ENCODE results near the gene WWOX. TPM values are rescaled to one million over a fixed set of nuclear protein-coding genes. Genes with fewer than 3 reads are reported as not detected.

WWOX gene
- polyA plus RNA-seq, 2 of the 4 experiments (the other 2 are of a cell fraction) = 16.0 to 17.2 TPM

DNA sequence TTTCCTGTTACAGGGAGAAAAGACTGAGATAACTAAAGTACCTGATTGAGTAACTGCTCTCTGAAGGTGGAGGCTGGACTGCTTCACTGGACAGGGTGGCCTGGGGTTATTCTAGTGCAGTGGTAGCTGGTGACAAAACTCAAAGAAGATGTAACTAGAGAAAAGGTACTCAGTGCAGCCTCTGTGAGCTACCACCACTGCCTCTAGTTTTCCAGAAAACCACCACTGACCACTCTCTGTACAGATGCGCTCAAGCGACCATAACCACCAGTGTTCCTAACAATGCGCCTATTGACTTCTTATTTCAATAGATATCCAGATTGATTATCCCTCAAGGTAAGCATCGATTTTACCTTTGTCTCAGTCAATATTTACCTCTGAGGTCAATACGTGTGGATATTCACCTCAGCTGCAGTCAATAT, 492.2 kb downstream of the WWOX start:
- FAIRE-seq = no peak
- 74% methylated on average over 5 of the region's 5 CpGs for WGBS (ENCODE audit: missing lambda C conversion rate)

GRCh38 chr16:78592111-78592510, 492.7 kb downstream of the WWOX start:
- DNase-seq (ENCODE audit: low read depth in 1 of 2, low spot score in 1 of 2) = no peak
- POLR2A ChIA-PET = no interaction called here
- H3K9me3 ChIP-seq = no peaks in the 10 kb centered on the region
- CTCF ChIA-PET = no interaction called here
- no peak overlapping the region for H3K27ac ChIP-seq
- WGBS (ENCODE audit: missing lambda C conversion rate) = 55% methylated on average over 3 of the region's 3 CpGs
- no peak overlapping the region for H3K4me3 ChIP-seq
- no peak for FAIRE-seq
- no peak for ATAC-seq
- H3K4me1 ChIP-seq = no peaks in the 10 kb centered on the region
- TF ChIP-seq ZNF302 (CRISPR knock-in tag; IDR thresholded peaks at IDR 0.05) (no peak), EP300 (IDR thresholded peaks at IDR 0.05) (no peak), CHD2 (IDR thresholded peaks at IDR 0.05; ENCODE audit: low read length, partially characterized antibody) (no peak), EHF (CRISPR knock-in tag; IDR thresholded peaks at IDR 0.05) (no peak), MAFK (IDR thresholded peaks at IDR 0.05; ENCODE audit: partially characterized antibody) (no peak), E2F6 (IDR thresholded peaks at IDR 0.05; ENCODE audit: borderline replicate concordance, low read depth) (no peak), MAX (IDR thresholded peaks at IDR 0.05) (no peak), RARB (CRISPR knock-in tag; IDR thresholded peaks at IDR 0.05) (no peak), BHLHE40 (IDR thresholded peaks at IDR 0.05; ENCODE audit: low read depth, low read length) (no peak), ESRRA (IDR thresholded peaks at IDR 0.05; ENCODE audit: borderline replicate concordance, low read length) (no peak), TP53 (CRISPR knock-in tag; IDR thresholded peaks at IDR 0.05) (no peak), PBX3 (IDR thresholded peaks at IDR 0.05) (no peak), POLR2AphosphoS2 (conservative IDR thresholded peaks at IDR 0.05; ENCODE audit: low read length) (no peak), RAD21 (conservative IDR thresholded peaks at IDR 0.05 in 1 of 2, IDR thresholded peaks at IDR 0.05 in 1 of 2) (no peak), CHD4 (IDR thresholded peaks at IDR 0.05; ENCODE audit: borderline replicate concordance) (no peak), NPAS2 (CRISPR knock-in tag; IDR thresholded peaks at IDR 0.05; ENCODE audit: borderline replicate concordance) (no peak)
- TF ChIP-seq, protein P1, sequence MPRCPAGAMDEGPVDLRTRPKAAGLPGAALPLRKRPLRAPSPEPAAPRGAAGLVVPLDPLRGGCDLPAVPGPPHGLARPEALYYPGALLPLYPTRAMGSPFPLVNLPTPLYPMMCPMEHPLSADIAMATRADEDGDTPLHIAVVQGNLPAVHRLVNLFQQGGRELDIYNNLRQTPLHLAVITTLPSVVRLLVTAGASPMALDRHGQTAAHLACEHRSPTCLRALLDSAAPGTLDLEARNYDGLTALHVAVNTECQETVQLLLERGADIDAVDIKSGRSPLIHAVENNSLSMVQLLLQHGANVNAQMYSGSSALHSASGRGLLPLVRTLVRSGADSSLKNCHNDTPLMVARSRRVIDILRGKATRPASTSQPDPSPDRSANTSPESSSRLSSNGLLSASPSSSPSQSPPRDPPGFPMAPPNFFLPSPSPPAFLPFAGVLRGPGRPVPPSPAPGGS (IDR thresholded peaks at IDR 0.05) = no peak
- TF ChIP-seq, protein P2, sequence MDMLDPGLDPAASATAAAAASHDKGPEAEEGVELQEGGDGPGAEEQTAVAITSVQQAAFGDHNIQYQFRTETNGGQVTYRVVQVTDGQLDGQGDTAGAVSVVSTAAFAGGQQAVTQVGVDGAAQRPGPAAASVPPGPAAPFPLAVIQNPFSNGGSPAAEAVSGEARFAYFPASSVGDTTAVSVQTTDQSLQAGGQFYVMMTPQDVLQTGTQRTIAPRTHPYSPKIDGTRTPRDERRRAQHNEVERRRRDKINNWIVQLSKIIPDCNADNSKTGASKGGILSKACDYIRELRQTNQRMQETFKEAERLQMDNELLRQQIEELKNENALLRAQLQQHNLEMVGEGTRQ (IDR thresholded peaks at IDR 0.05) = no peak
- H3K4me2 ChIP-seq = no peak overlapping the region

More for the DNA sequence above, 492.2 kb downstream of the WWOX start:
- CTCF ChIA-PET = no interaction called here
- H3K4me3 ChIP-seq = no peak overlapping the region
- POLR2A ChIA-PET = no interaction called here
- TF ChIP-seq ZC3H11A (IDR thresholded peaks at IDR 0.05) (no peak), GATA3 (IDR thresholded peaks at IDR 0.05; ENCODE audit: borderline replicate concordance) (no peak), HMGXB4 (CRISPR knock-in tag; IDR thresholded peaks at IDR 0.05; ENCODE audit: borderline replicate concordance) (no peak), KDM1A (IDR thresholded peaks at IDR 0.05; ENCODE audit: low read depth) (no peak), SMC3 (IDR thresholded peaks at IDR 0.05) (no peak), RFX5 (IDR thresholded peaks at IDR 0.05) (no peak), PBX3 (IDR thresholded peaks at IDR 0.05) (no peak), MYC (IDR thresholded peaks at IDR 0.05; ENCODE audit: borderline replicate concordance, low read length) (no peak), PHF8 (IDR thresholded peaks at IDR 0.05; ENCODE audit: borderline replicate concordance, low read depth) (no peak), KDM5A (IDR thresholded peaks at IDR 0.05) (no peak), FOXS1 (CRISPR knock-in tag; IDR thresholded peaks at IDR 0.05) (no peak), CEBPB (IDR thresholded peaks at IDR 0.05) (no peak), ZSCAN20 (CRISPR knock-in tag; IDR thresholded peaks at IDR 0.05) (no peak), HOXB5 (CRISPR knock-in tag; IDR thresholded peaks at IDR 0.05) (no peak), CBX8 (IDR thresholded peaks at IDR 0.05) (no peak), FOSL2 (IDR thresholded peaks at IDR 0.05) (no peak), FOSL2 (CRISPR knock-in tag; IDR thresholded peaks at IDR 0.05) (no peak), HOXA7 (CRISPR knock-in tag; IDR thresholded peaks at IDR 0.05) (no peak)
- TF ChIP-seq, protein P3, sequence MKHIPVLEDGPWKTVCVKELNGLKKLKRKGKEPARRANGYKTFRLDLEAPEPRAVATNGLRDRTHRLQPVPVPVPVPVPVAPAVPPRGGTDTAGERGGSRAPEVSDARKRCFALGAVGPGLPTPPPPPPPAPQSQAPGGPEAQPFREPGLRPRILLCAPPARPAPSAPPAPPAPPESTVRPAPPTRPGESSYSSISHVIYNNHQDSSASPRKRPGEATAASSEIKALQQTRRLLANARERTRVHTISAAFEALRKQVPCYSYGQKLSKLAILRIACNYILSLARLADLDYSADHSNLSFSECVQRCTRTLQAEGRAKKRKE (CRISPR knock-in tag; IDR thresholded peaks at IDR 0.05; ENCODE audit: low read depth) = no peak
- no peak overlapping the region for H3K4me2 ChIP-seq
- no peaks in the 10 kb centered on the region for H3K4me1 ChIP-seq
- ATAC-seq (no peak), DNase-seq (ENCODE audit: low read depth in 1 of 2, low spot score in 1 of 2) (no peak)
- no peaks in the 10 kb centered on the region for H3K9me3 ChIP-seq
- no peak overlapping the region for H3K27ac ChIP-seq
